Cardiac muscle cell (in vitro differentiated cells and primary cell): ENCODE results near the gene CYTH4. TPM values are rescaled to one million over a fixed set of nuclear protein-coding genes. Genes with fewer than 3 reads are reported as not detected.

Source experiments
- DNase-seq, 2 donors: peaks; one replicate each; pipeline versions ENCODE4 v3.0.0 to v3.0.0-alpha.2; 2010 to 2017; ENCODE audit warnings: low read depth in 1 of 2, low spot score in 1 of 2
- H3K27ac ChIP-seq: fragments of 200-600 bp; sonication (generic); 2 replicates; pipeline ENCODE4 v1.5.1; 2016
- H3K27me3 ChIP-seq: fragments of 200-600 bp; sonication (generic); 2 replicates; pipeline ENCODE4 v1.6.0; 2016; ENCODE audit warnings: control low read depth
- H3K36me3 ChIP-seq: fragments of 200-600 bp; sonication (generic); 2 replicates; pipeline ENCODE4 v1.5.1; 2016; ENCODE audit warnings: control low read depth
- H3K4me1 ChIP-seq: fragments of 200-600 bp; sonication (generic); 2 replicates; pipeline ENCODE4 v1.8.1; 2017; ENCODE audit warnings: low read depth, mild to moderate bottlenecking, mixed run types
- H3K4me3 ChIP-seq: fragments of 200-600 bp; sonication (generic); 2 replicates; pipeline ENCODE4 v1.5.1; 2016; ENCODE audit warnings: mild to moderate bottlenecking
- H3K9me3 ChIP-seq: fragments of 200-600 bp; sonication (generic); 2 replicates; pipeline ENCODE4 v1.5.1; 2017; ENCODE audit warnings: low read depth, mild to moderate bottlenecking, control low read depth
- polyA plus RNA-seq: library from polyadenylated mRNA; unstranded; fragments of >200 nt; fragmentation: Nextera tagmentation; extraction: Ambion mirVana; gene quantifications from 2 replicates; pipeline ENCODE4 v1.2.1, GENCODE V29; 2016
- total RNA-seq: library from RNA; depleted of rRNA; stranded (reverse); fragments of >200 nt; gene quantifications from 2 replicates; pipeline ENCODE4 v1.2.3, GENCODE V29; 2016
- TF ChIP-seq, protein P1 (sequence below): IDR thresholded peaks from 2 replicates; pipeline ENCODE4 v1.5.1; 2012; ENCODE audit warnings: low read depth, mild to moderate bottlenecking, low read length

CYTH4 gene
- total and polyA plus RNA-seq, 2 experiments from 2014 or later, result not detected

DNA sequence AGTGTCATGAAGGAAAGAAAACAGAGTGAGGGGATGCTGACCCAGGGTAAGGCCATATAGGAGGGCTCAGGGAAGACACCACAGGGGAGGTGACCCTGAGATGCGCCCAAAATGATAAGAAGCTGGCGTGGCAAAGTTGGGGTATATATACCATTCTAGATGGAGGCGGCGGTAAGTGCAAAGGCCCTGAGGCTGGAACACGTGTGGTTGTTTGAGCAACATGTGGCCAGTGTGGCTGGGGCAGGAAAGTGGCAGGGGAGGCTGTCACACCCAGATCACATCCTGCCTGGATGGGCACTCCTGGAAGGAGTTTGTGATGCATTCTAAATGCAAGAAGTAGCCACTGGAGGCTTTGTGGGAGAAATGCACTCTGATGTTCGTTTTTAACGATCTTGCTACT is 70.2 kb downstream of the CYTH4 start:
- Histone ChIP-seq H3K36me3 (no peaks in the 10 kb centered on the region), H3K4me1 (no peaks in the 10 kb centered on the region), H3K4me3 (no peak overlapping the region), H3K27me3 (peaks cover 6% of the 10 kb centered on the region), H3K27ac (no peak overlapping the region), H3K9me3 (no peaks in the 10 kb centered on the region)
- TF ChIP-seq, protein P1, sequence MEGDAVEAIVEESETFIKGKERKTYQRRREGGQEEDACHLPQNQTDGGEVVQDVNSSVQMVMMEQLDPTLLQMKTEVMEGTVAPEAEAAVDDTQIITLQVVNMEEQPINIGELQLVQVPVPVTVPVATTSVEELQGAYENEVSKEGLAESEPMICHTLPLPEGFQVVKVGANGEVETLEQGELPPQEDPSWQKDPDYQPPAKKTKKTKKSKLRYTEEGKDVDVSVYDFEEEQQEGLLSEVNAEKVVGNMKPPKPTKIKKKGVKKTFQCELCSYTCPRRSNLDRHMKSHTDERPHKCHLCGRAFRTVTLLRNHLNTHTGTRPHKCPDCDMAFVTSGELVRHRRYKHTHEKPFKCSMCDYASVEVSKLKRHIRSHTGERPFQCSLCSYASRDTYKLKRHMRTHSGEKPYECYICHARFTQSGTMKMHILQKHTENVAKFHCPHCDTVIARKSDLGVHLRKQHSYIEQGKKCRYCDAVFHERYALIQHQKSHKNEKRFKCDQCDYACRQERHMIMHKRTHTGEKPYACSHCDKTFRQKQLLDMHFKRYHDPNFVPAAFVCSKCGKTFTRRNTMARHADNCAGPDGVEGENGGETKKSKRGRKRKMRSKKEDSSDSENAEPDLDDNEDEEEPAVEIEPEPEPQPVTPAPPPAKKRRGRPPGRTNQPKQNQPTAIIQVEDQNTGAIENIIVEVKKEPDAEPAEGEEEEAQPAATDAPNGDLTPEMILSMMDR, result no peak
- DNase-seq, result no peak

DNA sequence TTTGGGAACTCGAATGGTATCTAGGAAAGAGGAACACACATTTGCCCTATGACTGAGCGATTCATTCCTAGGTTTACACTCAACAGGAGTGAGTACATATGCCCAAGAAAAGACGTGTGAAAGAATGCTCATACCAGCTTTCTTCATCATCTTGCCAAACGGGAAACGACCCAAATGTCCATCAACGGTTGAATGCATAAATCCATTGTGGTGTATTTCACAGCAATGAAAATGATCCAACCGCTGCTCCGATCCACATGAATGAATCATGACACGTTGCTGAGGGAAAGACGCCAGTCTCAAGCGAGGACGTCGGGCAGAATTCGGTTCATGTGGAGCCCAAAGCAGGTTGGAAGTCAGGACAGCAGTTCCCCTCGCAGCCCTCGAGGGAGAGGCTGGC is 71.5 kb downstream of the CYTH4 start:
- Histone ChIP-seq H3K9me3 (no peaks in the 10 kb centered on the region), H3K4me1 (no peaks in the 10 kb centered on the region), H3K4me3 (no peak overlapping the region), H3K36me3 (no peaks in the 10 kb centered on the region), H3K27ac (no peak overlapping the region), H3K27me3 (peaks cover 6% of the 10 kb centered on the region)
- TF ChIP-seq, protein P1, result no peak
- DNase-seq, result no peak

DNA sequence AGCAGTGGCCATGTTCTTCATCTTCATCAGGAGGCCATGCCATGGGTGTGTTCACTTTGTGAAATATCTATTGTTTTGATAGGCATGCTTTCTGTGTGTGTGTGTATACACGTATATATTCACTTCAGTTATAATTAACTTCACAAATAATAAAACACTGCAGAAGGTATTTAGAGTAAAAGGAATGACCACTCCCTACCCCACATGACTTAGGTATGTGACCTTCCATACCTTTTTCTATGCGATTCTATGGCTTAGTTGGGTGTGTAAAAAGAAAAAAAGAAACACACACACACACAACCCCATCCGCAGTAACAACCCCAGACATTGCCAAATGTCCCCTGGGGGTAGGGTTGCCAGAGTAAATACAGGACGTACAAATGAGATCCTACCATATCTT is 72.0 kb downstream of the CYTH4 start:
- no peaks in the 10 kb centered on the region for H3K4me1 ChIP-seq
- H3K36me3 ChIP-seq, result no peaks in the 10 kb centered on the region
- peaks cover 6% of the 10 kb centered on the region for H3K27me3 ChIP-seq
- H3K9me3 ChIP-seq, result no peaks in the 10 kb centered on the region
- H3K27ac ChIP-seq, result no peak overlapping the region
- TF ChIP-seq, protein P1, result no peak
- DNase-seq, result no peak
- no peak overlapping the region for H3K4me3 ChIP-seq

DNA sequence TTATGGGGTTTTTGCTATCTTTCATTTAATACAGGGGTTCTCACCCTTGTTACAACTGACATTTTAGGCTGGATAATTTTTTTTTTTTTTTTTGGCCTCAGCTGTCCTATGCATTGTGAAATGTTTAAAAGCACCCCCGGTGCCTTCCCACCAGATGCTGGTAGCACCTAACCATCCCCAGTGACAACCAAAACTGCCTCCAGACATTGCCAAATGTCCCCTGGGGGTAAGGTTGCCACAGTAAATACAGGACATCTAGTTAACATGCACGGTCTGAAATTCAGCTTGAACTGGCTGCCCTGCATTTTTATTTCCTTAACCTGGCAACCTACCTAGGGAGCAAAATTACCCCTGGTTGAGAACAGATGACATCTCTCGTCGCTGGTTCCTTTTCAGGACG is 72.4 kb downstream of the CYTH4 start:
- Histone ChIP-seq H3K9me3 (no peaks in the 10 kb centered on the region), H3K4me3 (no peak overlapping the region), H3K4me1 (no peaks in the 10 kb centered on the region), H3K27ac (no peak overlapping the region), H3K27me3 (peaks cover 6% of the 10 kb centered on the region), H3K36me3 (no peaks in the 10 kb centered on the region)
- TF ChIP-seq, protein P1, result no peak
- DNase-seq, result no peak

DNA sequence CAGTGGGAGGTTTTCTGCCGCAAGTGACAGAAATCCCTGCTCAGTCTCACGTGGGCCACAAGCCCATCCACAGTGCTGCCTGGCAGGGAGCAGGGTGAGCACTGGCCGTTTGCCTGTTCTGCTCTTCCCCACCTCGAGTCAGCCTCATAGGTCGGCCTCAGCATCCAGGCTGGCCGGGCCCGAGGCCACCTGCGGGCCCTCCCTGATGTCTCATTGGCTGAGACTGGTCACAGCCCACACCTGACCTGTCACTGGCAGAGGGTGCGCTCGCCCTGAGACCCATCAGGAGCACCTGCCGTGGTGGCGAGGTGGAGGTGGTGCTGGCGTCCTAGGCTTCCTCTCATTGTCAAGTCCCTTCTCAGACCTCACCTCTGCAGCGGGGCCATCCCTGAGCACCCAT is 72.9 kb downstream of the CYTH4 start:
- H3K4me1 ChIP-seq, result no peaks in the 10 kb centered on the region
- no peaks in the 10 kb centered on the region for H3K36me3 ChIP-seq
- H3K9me3 ChIP-seq, result no peaks in the 10 kb centered on the region
- TF ChIP-seq, protein P1, result no peak
- H3K4me3 ChIP-seq, result no peak overlapping the region
- no peak overlapping the region for H3K27ac ChIP-seq
- peaks cover 6% of the 10 kb centered on the region for H3K27me3 ChIP-seq
- DNase-seq, result no peak

DNA sequence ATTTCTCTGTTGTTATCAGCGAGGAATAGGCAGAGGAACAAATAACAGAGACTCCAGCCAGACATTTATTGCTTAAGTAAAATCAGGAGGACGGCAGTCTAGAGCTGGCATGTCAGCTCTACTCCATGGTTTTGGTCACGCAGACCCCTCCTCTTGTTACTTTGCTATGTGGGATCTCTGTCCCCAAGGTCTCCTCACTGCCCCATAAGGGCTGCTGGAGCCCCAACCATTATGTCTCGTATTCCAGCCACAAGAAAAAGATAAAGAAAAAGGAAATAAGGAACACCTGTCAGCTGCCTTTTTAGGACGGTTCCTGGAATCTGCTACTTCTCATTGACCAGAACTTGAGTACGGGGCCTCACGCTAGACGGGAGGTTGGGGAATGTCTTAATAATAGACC is 74.6 kb downstream of the CYTH4 start:
- no peaks in the 10 kb centered on the region for H3K9me3 ChIP-seq
- H3K27me3 ChIP-seq, result peaks cover 6% of the 10 kb centered on the region
- H3K27ac ChIP-seq, result no peak overlapping the region
- TF ChIP-seq, protein P1, result no peak
- DNase-seq, result no peak
- no peak overlapping the region for H3K4me3 ChIP-seq
- H3K4me1 ChIP-seq, result no peaks in the 10 kb centered on the region
- no peaks in the 10 kb centered on the region for H3K36me3 ChIP-seq
